GM13977 (cell line): Measurements from ENCODE around the gene DAD1.

Experiments used
- DNase-seq: peaks from one replicate; pipeline ENCODE4 v3.0.0; 2012; ENCODE audit warnings: low spot score
- CTCF ChIP-seq: IDR thresholded peaks from 2 replicates; pipeline ENCODE4 v1.5.1; 2012; ENCODE audit warnings: mild to moderate bottlenecking, control low read depth; ENCODE audit not compliant: insufficient read depth; ENCODE audit errors: extremely low read depth, missing control alignments
- in situ Hi-C: fragments of 300-500 bp; cut with MboI; formaldehyde crosslinking; loops from one replicate; pipeline ENCODE4 v1.12.0; 2022; ENCODE audit warnings: low sequenced_read_pairs, low pct_unique_long_range_greater_than_20kb, mixed read lengths, inconsistent platforms; ENCODE audit not compliant: unreplicated experiment

The DAD1 gene

GRCh38 chr14:22549981-22550673 lies 38.9 kb downstream of the DAD1 start:
- no peak for TF ChIP-seq CTCF
- in situ Hi-C loops = no loop called here
- DNase-seq = peak; percentile 58

GRCh38 chr14:22549324-22549962 lies 39.6 kb downstream of the DAD1 start:
- no peak for DNase-seq
- no peak for TF ChIP-seq CTCF
- in situ Hi-C loops = no loop called here

- in situ Hi-C loops = no loop called here
- no peak for TF ChIP-seq CTCF
Measured at GRCh38 chr14:22547948-22548750, 40.9 kb downstream of the DAD1 start.

GRCh38 chr14:22547313-22547947 lies 41.6 kb downstream of the DAD1 start:
- in situ Hi-C loops = no loop called here
- DNase-seq = no peak
- TF ChIP-seq CTCF = no peak

More at GRCh38 chr14:22547948-22548750, 40.9 kb downstream of the DAD1 start:
- no peak for DNase-seq

GRCh38 chr14:22546722-22547071 lies 42.3 kb downstream of the DAD1 start:
- no peak for TF ChIP-seq CTCF
- in situ Hi-C loops = no loop called here
- DNase-seq = no peak
